GM18867 (cell line): ENCODE results near the gene LRRC17.

Experiments
- ATAC-seq: cut with Tn5 transposase; IDR thresholded peaks from one replicate; pipeline ENCODE4 v1.9.1; 2021; ENCODE audit warnings: mild to moderate bottlenecking, moderate library complexity; ENCODE audit not compliant: unreplicated experiment

LRRC17 gene

DNA sequence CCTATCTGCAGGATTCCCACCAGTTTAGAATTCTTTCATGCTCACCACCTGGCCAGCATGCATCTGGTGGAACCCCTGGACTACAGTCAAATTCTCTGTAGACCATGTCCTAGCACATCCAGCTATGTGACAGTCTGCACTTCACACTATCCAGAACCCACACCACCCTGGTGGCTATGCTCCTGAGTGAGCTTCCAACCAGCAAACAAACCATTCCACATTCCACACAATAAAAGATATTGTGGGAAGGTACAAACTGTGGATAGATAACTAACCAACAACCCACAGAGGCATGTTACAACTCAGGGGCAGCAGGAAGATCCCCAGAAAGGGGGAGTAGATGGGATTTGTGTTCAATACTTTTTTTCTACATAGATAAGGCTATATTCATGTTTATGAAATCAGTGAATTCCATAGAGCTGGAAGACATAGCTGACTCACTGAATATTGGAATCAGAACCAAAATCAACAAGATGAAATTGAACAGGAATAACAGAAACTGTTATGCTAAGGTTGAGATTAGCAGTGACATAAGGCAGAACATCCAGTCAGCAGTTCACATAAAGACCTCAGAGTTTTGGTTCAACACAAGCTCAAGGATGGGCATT is 72.5 kb downstream of the LRRC17 start:
- no peak for ATAC-seq

DNA sequence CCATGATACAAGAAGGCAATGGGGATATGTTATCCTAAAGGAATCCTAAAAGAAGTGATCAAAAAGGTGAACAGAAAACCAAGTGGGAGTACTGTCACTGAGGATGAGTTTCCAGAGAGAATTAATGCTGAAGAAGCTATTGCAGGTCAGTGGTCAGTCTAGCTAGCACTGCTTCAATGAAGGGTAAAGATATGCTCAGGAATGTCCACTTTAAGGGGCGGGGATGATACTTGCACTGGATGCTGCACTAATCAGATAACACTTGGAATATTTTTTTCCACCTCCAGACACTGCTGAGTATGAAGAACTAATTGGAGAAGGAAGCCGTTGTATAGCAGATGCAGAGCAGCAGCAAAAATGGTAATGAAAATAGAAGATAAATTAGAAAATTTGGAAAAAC is 75.3 kb downstream of the LRRC17 start:
- ATAC-seq, result no peak

DNA sequence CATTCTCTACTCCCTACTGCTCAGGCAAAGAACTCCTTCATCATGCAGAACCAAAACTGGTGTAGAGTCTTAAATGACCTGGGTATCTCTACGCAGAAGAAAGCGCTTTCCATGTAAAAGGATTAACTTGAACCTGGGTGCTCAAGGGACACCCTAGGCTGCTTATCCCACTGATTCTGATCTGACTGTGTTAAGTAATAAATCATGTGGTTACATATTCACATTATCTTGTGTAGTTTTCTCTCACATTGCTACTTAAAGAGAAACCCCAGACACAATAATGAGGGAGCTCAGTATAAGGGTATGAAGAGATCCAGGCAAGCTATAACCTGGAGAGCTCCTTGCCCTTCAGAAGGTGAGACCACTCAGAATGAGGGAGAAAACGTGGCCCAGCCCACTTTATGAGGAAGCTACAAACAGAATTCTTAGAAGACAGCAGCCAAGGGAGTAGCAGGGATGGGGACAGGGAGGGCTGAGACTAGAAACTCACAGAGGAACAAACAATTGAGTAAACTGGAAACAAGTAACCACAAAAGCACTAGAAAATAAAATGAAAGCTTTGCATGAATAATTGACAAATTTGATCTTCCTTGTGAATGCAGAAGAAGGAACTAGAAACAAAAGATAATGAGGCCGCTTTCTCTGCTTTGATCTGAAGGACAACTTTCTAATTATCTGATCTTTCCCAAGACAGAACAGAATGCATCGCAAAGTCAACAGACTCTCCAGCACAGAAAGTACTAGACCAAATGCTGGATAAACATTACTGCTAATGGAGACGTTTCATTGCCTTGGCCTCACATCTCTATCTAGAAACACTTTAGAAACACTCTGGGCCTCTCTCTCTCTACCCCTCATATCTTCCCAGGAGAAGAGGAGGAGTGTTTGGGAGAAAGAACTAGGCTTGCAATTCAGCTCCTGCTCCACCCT is 76.1 kb downstream of the LRRC17 start:
- ATAC-seq, result no peak

DNA sequence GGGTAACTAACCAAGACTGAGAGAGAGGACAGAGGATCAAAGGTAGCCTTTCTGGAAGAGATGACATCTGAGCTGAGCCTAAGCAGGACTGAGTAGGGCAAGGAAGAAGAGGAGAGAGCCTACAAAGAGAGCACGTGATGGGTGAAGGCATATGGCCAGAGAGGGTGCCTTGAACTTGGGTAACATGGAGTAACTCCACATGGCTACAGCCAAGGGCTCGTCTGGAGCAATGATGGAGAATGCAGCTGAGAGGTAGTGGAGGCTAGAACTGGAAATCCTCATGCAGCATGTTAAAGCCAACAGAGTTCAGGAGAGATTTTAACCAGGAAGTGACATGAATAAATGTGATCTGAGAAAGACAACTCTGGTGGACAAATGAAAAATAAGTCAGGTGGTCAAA is 77.8 kb downstream of the LRRC17 start:
- no peak for ATAC-seq

DNA sequence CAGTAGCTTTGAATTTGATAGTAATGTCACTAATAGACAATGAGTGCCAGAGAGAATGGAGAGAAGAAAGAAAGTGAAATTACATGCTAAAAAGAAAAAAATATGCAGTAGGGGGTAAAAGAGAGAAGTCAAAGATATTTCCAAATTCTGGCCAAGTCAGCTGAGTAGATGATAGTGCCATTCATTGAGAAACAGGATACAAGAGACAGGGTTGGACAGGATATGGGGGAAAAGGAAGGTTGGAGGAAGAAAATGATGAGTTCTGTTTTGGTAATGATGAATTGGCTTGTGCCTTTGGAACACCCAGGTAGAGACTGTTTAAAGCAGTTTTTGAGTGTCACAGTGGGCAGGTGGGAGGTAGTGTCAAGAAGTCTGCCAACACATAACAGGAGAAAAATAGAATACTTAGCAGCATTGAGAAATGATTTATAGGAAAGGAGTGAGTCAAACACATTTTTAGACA is 78.3 kb downstream of the LRRC17 start:
- no peak for ATAC-seq

DNA sequence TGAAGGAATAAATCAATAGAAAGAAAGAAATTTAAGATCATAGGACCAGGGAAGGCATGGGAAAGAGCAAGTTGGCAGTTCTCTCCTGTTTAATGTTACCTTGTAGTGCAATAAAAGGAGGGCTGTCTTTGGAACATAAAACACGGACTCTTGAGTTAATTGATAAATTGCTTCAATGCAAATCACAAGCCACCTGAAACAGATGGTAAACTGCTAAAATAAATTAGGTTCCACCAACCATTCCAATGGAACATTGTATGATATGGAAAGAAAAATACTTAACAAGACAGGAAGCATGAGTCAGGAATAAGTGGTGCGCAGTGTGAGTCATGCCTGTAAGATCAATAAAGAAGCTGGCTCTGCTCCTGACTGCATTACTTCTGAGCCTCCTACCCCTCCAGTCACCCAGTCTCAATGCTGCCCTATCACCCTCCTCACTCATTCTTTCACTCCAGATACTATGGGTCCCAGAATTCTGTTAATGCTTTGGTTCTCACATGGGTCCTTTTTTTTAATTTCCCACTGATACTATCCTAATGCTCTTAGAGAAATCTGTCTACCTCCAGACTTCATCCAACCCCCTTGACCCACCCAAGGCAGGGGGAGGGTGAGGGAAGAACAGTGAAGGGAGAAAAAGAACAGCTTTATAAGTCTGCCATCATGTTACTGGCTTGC is 78.9 kb downstream of the LRRC17 start:
- no peak for ATAC-seq

DNA sequence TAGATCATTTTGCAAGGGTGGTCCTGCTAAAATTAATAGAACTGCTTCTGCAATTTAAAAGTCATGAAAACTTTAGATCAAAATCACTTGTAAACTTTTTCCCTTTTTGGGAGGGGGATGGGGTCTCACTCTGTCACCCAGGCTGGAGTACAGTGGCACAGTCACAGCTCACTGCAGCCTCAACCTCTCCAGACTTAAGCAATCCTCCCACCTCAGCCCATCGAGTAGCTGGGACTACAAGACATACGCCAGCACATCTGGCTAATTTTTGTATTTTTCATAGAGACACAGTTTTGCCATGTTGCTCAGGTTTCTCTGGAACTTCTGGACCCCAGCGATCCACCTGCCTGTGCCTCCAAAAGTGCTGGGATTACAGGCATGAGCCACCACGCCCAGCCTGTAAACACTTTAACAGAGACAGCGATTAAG is 79.7 kb downstream of the LRRC17 start:
- ATAC-seq, result no peak

DNA sequence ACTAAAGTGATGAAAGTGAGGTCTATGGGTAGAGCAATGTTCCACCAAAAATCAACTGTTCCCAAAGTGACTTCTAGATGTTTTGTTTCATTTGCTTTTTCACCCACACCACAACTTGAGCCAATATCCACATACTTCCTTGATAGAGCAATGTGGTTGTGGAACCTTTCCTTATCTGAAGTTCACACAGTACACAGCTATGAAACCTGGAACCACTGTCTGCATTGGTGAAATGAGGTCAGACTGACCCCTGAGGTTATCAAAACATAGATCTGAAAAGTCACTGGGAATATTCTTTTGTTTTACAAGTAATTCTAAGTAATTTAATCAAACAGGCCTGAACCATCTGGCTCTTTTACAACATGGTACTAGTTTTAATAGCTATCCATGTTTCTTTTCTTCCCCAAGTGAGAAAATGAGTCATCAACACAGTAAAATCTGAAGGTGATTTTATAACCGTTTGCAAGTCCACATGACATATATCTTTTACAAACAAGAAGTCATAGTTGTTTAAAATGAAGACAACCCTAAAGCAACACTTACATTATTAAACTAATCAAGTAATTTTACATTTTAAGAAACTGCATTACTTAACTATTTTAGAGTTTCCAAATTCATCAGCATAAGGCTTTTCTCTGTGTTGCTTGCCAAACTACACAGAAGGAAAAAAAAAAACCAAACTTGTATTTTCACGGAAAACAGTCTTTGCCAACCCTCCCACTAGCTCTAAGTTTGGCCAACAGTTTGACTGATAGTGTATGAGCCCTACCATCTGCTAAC is 80.3 kb downstream of the LRRC17 start:
- no peak for ATAC-seq

DNA sequence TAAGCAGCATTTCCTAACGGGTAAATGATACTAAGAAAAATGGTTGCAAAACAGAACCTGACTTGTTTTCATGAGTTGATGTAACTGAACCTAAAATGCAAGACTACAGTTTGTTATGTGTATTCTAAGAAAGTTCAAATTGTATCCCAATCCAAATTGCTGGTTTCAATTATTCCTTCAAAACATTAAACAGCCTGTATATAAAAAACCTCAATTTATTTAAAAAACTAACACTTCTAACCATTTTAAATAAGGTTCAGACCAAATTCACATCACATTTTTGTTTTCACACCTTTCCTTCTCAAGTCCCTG is 80.9 kb downstream of the LRRC17 start:
- no peak for ATAC-seq

DNA sequence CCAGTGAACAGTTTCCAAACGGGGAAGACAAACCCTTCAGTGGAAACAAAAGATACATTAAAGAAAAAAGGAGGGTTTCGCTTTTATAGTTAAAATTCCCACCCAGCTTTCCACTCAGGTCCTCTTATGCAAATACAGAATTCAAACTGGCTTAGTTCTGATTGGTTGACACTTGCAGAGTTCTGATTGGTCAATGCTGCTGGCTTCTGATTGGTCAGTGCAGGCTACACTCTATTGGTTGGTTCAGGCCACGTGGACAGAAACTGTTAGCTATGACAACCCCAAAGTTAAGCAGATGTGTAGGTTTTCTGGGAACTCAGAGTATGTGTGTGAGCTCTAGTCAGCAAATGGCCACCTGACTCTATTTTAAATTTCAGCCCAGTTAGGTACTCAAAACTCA is 81.8 kb downstream of the LRRC17 start:
- ATAC-seq, result no peak
